Measurements from ENCODE around the gene ACVRL1.

The ACVRL1 gene

DNA sequence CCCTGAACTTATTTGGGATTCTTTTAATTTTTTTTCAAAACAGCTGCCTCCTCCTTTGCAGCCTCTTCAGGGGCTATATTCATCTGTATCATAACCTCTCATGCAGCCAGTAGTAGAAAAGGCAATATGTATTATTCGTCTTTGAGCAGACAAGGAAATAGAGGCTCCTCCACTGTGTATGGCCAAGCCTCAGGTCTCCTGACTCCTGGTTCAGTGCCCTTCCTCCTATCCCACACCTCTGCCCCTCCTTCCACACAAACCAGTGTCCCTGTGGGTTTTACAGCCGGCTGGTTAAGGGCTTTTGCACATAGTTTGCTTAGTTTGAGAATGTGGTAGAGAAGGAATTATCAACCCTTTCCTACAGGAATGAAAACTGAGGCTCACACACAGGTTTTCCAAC, 8.8 kb upstream of the ACVRL1 start:
- DNase-seq (ENCODE audit: low read depth, low spot score), result no peak

DNA sequence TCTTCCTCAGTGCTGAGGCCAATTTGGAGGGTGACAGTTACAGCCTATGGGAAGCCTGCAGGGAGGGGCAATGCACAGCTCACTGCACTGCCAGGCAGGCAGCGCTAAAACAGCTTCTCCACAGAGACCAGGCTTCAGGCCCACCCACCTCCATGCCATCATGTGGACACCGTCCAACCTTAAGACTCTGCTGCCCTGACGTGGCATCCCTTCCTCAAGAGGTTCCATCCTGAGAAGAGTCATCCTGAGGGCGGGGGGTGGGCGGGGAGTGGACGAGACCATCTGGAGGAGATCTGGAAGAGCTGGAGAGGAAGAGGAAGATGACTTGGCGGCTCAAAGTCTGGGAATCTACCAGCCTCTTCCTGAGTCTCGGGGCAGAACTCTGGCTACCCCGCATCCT, 8.4 kb upstream of the ACVRL1 start:
- DNase-seq (ENCODE audit: low read depth, low spot score), result no peak

DNA sequence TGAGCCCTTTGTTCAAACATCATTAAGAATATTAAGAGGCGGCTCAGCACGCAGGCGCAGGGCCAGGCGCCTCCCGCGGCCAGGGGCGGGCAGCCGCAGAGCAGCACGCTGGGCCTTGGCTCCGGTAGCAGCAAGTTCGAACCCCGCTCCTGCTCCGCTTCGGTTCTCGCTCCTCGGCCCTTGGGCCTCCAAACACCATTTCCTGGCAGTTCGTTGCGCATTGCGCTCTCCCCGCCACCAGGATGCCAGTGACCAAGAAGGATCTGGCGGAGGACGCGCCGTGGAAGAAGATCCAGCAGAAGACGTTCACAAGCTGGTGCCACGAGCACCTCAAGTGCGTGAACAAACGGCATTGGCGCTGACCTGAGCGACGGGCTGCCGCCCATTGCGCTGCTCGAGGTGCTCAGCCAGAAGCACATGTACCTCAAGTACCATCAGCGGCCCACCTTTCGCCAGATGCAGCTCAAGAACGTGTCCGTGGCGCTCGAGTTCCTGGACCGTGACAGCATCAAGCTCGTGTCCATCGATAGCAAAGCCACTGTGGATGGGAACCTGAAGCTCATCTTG, 6.9 kb upstream of the ACVRL1 start:
- no peak for DNase-seq (ENCODE audit: low read depth, low spot score)

DNA sequence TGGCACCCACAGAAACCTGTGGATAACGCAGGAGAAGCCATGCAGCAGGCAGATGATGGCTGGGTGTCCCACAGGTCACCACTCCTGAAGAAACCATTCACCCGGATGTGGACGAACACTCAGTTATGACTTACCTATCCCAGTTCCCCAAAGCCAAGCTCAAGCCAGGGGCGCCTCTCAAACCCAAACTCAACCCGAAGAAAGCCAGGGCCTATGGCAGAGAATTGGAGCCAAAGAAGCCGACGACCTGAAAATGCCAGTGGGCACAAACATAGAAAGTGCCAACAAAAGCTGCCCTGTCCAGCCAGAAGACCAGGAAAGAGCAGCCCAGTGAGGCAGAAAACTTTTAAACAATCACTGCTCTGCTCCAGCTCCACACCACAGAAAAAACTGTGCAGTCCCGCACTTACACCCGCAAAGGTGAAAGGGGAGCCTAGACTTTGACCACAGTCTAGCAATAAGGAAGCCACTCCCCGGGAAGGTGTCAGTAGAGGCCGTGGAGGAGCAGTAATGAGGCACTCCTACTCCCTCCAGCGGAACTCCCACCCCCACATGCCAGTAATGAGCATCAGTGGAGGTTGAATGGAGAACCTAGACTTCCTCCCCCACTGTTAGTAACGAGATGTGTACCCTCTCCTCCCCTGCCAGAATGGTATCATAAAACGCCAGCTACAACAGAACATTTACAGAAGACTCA, 6.0 kb upstream of the ACVRL1 start:
- DNase-seq (ENCODE audit: low read depth, low spot score), result no peak

DNA sequence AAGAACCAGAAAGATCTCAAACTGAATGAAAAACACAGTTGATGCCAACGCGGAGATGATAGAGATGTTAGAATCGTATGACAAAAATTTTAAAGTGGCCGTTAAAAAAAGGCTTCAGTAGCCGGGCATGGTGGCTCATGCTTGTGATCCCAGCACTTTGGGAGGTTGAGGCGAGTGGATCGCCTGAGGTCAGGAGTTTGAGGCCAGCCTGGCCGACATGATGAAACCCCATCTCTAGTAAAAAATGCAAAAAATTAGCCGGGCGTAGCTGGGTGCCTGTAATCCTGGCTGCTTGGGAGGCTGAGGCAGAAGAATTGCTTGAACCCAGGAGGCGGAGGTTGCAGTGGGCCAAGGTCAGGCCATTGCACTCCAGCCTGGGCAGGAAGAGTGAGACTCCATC, 5.4 kb upstream of the ACVRL1 start:
- no peak for DNase-seq (ENCODE audit: low read depth, low spot score)

DNA sequence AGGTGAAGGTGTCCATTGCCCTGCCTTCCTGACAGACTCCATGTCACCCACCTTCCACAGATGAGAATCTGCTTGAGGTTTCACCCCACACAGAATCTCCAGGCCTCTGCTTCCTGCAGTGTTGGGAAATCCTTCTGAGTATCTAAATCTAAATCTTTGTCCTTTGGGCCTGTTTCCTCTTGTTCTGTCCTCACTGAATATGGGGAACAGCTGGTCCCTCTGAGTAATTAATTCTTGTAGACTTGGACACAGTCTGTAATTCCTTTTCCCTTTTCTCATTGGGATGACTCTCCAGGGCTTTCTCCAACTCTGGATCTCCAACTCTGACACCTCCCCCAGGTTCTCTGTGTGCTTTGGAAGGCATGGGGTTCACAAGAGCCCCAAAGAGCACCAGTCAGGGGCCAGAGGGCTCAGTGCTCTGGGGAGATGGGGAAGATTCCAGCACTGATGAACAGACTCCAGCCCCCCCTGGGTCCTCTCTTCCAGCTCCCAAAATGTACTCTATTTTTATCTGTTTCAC, 2.3 kb upstream of the ACVRL1 start:
- no peak for DNase-seq (ENCODE audit: low read depth, low spot score)

DNA sequence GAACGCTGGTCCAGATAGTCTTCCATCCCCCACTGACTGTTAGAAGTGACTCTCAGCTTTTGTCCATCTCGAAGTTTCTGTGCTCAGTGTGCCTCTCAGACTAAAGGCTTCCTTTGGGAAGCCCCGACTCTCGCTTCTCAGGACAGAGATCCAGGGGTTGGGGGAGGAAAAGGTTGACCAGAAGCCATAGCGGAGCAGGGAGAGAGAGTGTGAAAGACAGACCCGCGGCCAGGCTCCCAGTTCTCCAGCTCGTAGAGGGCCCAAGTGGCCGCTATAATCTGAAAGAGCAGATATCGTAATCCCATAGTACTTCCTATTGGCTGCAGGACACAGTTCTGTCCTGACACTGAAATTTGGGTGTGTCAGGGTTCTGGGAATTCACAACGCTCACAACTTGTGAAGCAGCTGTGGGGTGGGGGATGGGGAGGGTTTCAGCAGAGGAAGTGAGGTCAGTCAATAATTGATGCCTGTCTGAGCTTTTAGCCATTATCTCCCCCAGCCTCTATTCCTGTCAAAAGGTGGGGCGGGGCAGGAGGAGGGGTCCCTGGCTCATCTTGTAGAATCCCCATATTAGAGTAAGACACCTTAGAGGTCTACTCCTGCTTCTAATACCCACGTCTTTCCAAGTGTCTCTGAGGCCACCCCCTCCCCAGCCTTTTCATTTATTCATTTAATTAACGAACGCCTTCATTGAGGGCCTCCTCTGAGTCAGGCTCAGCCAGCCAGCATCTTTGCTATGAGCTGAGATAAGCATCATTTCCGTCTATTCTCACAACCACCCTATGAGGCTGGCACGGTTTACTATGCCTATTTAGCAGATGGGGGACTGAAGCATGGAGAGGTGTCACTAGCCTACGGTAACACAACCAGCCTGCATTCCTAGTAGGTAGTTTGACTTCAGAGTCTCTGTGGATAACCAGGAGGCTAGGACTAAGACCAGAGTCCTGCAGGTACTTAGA, 1.6 kb upstream of the ACVRL1 start:
- DNase-seq (ENCODE audit: low read depth, low spot score), result peak; percentile 74

DNA sequence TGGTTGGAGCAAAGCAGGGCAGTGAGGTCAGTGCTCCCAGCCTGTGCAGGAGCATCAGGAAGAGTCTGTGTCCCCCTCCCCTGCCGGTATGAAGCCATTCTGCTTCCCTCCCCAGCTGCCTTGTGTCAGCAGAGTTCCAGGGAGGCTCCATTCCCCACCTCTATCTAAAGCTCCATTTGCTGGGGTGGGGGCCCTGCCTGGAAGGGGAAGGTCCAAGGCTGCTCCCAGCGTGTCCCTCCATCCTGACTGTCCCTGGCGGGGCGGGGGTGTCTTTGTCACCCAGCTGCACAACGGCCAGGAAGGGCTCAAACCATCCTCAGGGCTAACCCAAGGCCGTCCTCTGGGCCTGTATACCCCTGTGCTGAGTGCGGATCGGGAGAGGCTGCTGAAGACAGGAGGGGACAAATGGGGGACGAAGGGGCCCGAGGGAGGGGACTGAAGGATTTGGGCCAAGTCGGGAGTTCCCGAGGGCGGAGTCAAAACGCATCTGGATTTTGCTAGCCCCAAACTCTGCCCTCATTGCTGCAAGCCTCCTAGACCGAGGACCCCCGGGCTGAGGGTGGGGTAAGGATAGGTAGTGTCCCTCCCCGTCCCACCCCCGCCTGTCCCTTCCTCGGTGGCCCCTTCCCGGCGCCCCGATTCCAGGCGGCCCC, 748 bp upstream of the ACVRL1 start:
- DNase-seq (ENCODE audit: low read depth, low spot score), result no peak

DNA sequence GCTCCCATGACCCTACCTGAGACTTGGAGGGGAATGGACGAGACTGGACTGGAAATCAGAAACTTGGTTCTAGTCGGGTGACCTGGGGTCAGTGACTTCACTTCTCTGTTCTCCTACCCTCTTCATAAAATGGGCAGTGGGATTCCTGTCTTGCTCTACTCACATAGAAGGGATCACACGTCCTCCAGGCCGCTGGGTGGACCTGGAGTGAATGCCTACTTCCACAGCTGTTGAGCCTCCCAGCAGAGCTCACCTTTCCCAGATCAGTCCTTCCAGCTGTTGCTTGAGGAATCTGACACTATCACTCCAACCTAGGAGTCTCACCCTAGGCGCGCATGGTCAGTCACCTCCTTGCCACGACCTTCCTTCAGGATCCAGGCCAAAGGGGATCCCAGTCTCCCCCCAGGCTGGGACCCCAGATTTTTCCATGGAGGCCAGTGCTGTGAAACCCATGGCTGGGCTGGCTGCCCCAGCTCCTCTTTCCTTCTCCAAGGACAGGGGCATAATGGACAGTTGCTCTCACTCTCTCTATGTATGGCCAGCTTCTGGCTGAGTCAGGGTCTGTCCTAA, 637 bp downstream of the ACVRL1 start:
- no peak for DNase-seq (ENCODE audit: low read depth, low spot score)

DNA sequence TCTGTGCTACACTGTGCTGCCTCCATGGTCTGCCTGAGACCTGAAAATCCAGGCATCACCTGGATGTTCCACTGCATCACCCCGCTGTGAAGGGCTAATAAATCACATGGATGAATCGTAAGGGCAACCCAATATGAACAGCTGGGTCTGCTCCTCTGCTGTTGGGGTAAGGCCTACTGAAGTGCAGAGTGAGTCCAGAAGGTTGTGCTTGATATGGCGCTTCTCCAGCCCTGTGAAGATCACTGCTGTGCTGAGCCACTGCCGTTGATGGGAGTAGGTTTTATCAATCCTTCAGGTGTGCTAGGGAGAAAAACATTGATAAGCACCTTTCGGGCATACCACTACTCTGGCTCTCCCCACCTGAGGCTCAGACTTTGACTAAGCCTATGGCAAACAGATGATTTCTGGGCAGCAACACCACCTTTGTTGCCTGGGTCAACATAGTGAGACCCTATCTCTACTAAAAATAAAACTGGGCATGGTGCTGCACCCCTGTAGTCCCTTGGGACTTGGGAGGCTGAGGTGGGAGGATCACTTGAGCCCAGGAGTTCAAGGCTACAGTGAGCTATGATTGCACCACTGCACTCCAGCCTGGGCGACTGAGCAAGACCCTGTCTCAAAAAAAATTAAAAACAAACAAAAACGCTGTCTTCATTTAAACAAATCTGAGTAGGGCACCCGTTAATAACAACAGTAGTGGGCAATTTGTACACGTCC, 1.7 kb downstream of the ACVRL1 start:
- no peak for DNase-seq (ENCODE audit: low read depth, low spot score)

DNA sequence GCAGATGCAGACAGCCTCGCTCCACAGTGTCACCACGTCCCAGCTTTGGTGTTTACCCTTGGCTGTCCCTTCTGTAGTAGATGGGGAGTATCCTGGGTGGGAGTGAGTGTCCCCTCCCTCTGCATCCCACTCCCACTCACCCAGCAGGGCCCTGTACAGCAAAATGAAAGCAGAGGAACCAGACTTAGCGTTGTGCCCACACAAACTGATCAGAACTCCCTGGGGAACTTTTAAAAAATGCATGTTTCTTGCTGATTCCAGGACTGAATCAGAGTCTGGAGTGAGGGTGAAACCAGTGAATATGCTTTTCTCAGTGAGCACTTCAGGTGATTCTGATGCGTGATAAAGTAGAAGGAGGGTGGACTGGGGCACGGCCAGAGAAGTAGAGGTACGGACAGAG, 2.9 kb downstream of the ACVRL1 start:
- no peak for DNase-seq (ENCODE audit: low read depth, low spot score)

DNA sequence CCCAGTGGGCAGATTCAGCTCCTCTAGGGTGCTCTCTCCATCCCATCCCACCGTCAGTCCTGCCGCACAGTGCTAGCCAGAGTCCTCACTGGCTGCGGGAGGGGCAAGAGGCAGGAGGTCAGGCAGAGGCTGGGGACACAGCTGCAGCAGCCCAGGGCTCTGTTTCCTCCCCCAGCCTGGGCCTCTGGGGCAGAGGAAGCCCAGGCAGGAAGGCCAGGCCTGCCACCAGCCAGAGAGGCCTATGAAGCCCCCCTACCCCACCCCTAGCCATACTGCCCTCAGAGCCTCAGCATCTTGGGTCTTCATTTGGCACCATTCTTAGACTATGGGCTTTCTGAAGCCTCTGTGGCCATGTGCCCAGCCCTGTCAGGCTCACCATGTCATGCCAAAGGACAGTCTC, 3.4 kb downstream of the ACVRL1 start:
- DNase-seq (ENCODE audit: low read depth, low spot score), result no peak

DNA sequence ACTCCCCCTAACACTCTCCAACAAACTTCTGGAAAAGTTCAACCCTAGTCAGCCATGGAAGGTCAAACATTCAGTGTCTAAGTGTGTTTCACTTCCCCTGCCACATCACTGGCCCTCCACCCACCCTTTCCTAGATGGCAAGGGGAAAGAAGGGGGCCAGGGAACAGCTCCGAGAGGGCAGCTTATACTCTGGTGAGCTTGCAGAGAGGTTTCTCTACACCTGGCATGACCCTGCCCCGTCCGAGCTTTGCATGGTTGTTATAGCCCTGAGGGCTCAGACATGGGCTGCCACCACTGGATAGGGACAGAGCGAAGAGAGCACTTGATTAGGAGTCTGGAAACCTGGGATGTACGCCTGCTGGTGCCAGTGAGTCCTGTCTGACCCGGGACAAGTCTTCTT, 4.0 kb downstream of the ACVRL1 start:
- no peak for DNase-seq (ENCODE audit: low read depth, low spot score)

DNA sequence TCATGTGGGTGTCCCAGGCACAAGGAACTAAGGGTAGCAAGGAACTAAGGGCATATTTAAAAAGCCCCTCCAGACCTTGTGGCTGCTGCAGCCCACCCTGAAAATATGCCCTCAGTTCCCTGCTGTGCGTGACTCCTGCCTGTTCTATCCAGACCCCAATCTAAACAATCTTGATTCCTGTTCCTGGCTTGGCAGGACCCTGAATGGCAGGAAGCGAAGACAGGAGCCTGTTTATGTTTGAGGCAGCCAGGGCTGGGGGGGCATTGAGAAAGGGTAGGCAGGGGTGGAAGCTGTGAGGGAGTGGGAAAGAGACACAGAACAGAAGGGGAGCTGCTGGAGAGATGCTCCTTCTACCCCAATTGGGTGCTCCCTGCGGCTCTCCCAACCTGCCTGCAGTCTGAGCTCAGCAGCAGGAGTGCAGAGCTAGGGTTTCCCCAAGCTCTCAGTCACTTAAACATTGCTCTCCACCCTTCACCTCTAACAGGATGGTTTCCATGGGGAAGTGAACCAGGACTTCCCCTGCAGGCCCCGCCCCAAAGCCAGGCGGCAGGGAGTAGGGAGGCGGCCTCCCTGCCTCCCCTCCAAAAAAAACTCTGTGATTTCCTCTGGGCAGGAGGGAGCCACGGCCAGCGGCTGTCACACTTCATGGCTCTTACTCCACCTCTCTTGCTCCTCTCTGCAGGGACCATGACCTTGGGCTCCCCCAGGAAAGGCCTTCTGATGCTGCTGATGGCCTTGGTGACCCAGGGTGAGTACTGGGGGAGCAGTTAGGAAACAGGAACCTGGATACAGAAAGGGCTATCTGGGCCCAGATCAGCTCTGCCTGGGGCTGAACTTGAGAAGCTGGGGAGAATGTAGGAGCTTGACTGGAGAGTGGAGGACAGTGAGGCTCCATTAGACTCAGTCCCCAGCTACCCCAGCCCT, 4.7 kb downstream of the ACVRL1 start:
- DNase-seq (ENCODE audit: low read depth, low spot score), result no peak

DNA sequence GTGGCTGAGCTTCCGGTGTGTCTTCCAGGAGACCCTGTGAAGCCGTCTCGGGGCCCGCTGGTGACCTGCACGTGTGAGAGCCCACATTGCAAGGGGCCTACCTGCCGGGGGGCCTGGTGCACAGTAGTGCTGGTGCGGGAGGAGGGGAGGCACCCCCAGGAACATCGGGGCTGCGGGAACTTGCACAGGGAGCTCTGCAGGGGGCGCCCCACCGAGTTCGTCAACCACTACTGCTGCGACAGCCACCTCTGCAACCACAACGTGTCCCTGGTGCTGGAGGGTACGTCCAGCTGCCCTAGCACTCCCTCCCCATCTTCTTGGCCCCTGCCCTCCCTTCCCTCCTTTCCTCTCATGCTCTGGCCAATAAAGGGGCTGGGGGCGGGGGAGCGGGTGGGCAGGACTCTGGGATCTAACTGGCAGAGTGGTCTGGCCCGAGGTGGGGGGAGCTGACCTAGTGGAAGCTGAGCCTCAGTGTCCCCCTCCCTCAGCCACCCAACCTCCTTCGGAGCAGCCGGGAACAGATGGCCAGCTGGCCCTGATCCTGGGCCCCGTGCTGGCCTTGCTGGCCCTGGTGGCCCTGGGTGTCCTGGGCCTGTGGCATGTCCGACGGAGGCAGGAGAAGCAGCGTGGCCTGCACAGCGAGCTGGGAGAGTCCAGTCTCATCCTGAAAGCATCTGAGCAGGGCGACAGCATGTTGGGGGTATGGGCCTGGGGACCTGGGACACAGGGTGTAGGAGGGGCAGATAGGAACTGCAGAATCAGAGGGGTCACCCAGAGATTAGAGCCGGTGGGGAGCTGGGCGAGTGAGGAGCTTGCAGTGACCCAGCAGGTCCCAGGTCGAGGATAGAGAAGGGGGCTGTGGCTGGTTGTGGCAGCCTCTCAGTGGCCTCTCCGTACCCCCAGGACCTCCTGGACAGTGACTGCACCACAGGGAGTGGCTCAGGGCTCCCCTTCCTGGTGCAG, 6.0 kb downstream of the ACVRL1 start:
- no peak for DNase-seq (ENCODE audit: low read depth, low spot score)

DNA sequence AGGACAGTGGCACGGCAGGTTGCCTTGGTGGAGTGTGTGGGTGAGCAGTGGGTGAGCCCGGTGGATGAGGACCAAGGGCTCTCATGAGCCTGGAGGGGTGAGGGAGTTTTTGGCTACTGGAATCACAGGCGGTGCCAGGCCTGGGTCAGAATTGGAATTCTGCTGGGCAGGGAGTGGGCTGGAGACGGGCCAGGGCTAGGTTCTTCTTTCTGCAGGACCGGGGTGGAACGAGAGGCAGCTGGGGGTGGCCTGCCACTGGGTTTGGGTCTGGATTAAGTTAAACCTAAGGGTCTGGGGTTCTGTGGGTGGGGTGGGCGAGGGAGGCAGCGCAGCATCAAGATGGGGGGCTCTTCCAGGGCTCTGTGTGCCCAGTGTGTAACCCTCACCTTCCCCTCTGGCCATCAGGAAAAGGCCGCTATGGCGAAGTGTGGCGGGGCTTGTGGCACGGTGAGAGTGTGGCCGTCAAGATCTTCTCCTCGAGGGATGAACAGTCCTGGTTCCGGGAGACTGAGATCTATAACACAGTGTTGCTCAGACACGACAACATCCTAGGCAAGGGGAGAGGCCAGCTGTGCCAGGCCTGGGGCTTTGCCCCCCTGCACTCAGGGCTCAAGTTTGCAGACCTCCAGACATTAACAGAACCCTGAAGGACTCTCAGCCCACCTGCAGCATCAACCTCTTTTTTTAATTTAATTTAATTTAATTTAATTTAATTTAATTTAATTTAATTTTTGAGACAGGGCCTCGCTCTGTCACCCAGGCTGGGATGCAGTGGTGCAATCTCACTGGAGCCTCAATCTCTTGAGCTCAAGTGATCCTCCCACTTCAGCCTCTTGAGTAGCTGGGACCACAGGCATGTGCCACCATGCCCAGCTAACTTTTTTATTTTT, 7.0 kb downstream of the ACVRL1 start:
- no peak for DNase-seq (ENCODE audit: low read depth, low spot score)

DNA sequence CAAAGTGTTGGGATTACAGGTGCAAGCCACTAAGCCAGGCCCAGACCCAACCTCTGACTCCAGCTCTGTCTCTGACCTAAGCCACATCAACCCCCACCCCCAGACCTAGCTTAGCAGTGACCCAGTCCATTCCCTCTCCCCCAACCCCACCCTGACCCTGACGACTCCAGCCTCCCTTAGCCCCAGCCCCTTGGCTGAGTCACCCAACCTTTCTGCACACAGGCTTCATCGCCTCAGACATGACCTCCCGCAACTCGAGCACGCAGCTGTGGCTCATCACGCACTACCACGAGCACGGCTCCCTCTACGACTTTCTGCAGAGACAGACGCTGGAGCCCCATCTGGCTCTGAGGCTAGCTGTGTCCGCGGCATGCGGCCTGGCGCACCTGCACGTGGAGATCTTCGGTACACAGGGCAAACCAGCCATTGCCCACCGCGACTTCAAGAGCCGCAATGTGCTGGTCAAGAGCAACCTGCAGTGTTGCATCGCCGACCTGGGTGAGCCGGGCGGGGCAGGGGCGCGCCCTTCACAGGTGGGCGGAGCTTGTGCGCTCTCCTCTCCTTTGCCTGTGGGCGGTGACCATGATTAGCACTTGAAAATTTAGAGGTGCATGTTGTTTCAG, 7.8 kb downstream of the ACVRL1 start:
- DNase-seq (ENCODE audit: low read depth, low spot score), result peak; percentile 41
